ENCODE measurements around the gene CCT7. TPM values are rescaled to one million over a fixed set of nuclear protein-coding genes. Genes with fewer than 3 reads are reported as not detected.

Gene CCT7
- total and polyA plus RNA-seq, 2 of the 8 experiments (the other 6 are each of a cell fraction or from before 2014, with no cell fraction given), result 440 to 474 TPM

- TF ChIP-seq CHD7 (IDR thresholded peaks at IDR 0.05; ENCODE audit: insufficient replicate concordance, low read length) (no peak), ZNF274 (IDR thresholded peaks at IDR 0.05; ENCODE audit: borderline replicate concordance, extremely low read depth, low read length) (no peak), SIN3A (conservative IDR thresholded peaks at IDR 0.05 in 1 of 2, IDR thresholded peaks at IDR 0.05 in 1 of 2; ENCODE audit: low read depth in 1 of 2, low read length in 2 of 2) (0 out of 4 replicates have a peak, but pooled peaks of 1 of the 2 experiments have one; percentile 35), CEBPB (IDR thresholded peaks at IDR 0.05; ENCODE audit: low read depth, low read length) (no peak), KDM4A (IDR thresholded peaks at IDR 0.05; ENCODE audit: low read depth, low read length, severe bottlenecking) (peak; percentile 87), SIX5 (IDR thresholded peaks at IDR 0.05; ENCODE audit: low read depth, low read length) (no peak), HDAC2 (IDR thresholded peaks at IDR 0.05; ENCODE audit: borderline replicate concordance in 1 of 2, low read depth in 2 of 2, low read length in 2 of 2) (peak in 1 of 2 experiments; percentile 66; a peak in 1 of 4 replicates), TCF12 (IDR thresholded peaks at IDR 0.05; ENCODE audit: low read depth, low read length) (peak; percentile 69; the same call in 1 of the 2 replicates), BRCA1 (IDR thresholded peaks at IDR 0.05; ENCODE audit: low read depth, low read length) (no peak)
Measured at GRCh38 chr2:73284296-73285158, 50.4 kb downstream of the CCT7 start, which contains the start of gene FBXO41 (continued).

Measured in H1 (cell line).